Measurements from ENCODE around the gene HDAC4.

GRCh38 chr2:239065537-239065936, 335.3 kb downstream of the HDAC4 start:
- TF ChIP-seq CTCF (conservative IDR thresholded peaks at IDR 0.05; ENCODE audit: low read depth, low read length) (no peak), POLR2A (IDR thresholded peaks at IDR 0.05; ENCODE audit: low read depth, low read length) (no peak), RCOR1 (IDR thresholded peaks at IDR 0.05; ENCODE audit: insufficient replicate concordance, low read length) (no peak), RAD21 (IDR thresholded peaks at IDR 0.05; ENCODE audit: low read length) (no peak), MXI1 (IDR thresholded peaks at IDR 0.05; ENCODE audit: borderline replicate concordance, low read depth, low read length) (no peak), CEBPB (IDR thresholded peaks at IDR 0.05; ENCODE audit: low read depth, low read length) (no peak), SMC3 (IDR thresholded peaks at IDR 0.05; ENCODE audit: low read depth, low read length) (no peak), NFE2L2 (IDR thresholded peaks at IDR 0.05; ENCODE audit: low read depth, low read length) (no peak), MAFK (IDR thresholded peaks at IDR 0.05; ENCODE audit: low read depth, low read length) (no peak), RFX5 (IDR thresholded peaks at IDR 0.05; ENCODE audit: low read depth, low read length) (no peak), CHD1 (IDR thresholded peaks at IDR 0.05; ENCODE audit: low read depth, low read length) (no peak), USF2 (IDR thresholded peaks at IDR 0.05; ENCODE audit: low read depth, low read length) (no peak), MAZ (IDR thresholded peaks at IDR 0.05; ENCODE audit: borderline replicate concordance, low read depth, low read length) (no peak), ELK1 (IDR thresholded peaks at IDR 0.05; ENCODE audit: borderline replicate concordance, low read depth, low read length) (no peak)

All from IMR-90 (cell line).